HG02763 (cell line): ENCODE results near the gene SCN4A.

Experiments
- ATAC-seq: cut with Tn5 transposase; IDR thresholded peaks from one replicate; pipeline ENCODE4 v1.9.1; 2021; ENCODE audit warnings: mild to moderate bottlenecking, moderate library complexity; ENCODE audit not compliant: unreplicated experiment

Gene SCN4A

GRCh38 chr17:64002658-64003525, 30.2 kb upstream of the SCN4A start:
- no peak for ATAC-seq

GRCh38 chr17:64001763-64002529, 29.2 kb upstream of the SCN4A start:
- no peak for ATAC-seq

GRCh38 chr17:64001091-64001579, 28.4 kb upstream of the SCN4A start:
- ATAC-seq = no peak

- no peak for ATAC-seq
These were observed 27.2 kb upstream of the SCN4A start for GRCh38 chr17:63999680-64000531.

- no peak for ATAC-seq
These were observed 26.3 kb upstream of the SCN4A start for GRCh38 chr17:63998721-63999679.

- no peak for ATAC-seq
These were observed 25.5 kb upstream of the SCN4A start, which contains the start of gene PRR29 for GRCh38 chr17:63998050-63998720. Gene PRR29, plus strand, starts transcription at chr17:63998351. Its CDS starts 14 bp downstream, at chr17:63998365.

- ATAC-seq = no peak
These were observed 24.8 kb upstream of the SCN4A start for GRCh38 chr17:63997341-63998048.

- no peak for ATAC-seq
These were observed 23.9 kb upstream of the SCN4A start for GRCh38 chr17:63996430-63997182.

GRCh38 chr17:63995626-63996025, 22.9 kb upstream of the SCN4A start:
- no peak for ATAC-seq

- no peak for ATAC-seq
These were observed 20.8 kb upstream of the SCN4A start for GRCh38 chr17:63993368-63993985.

- no peak for ATAC-seq
These were observed 18.9 kb upstream of the SCN4A start for GRCh38 chr17:63991611-63992010.

- ATAC-seq = no peak
These were observed 17.1 kb upstream of the SCN4A start for GRCh38 chr17:63989622-63990345.

GRCh38 chr17:63988741-63989621, 16.3 kb upstream of the SCN4A start:
- ATAC-seq = no peak

- ATAC-seq = no peak
These were observed 15.4 kb upstream of the SCN4A start for GRCh38 chr17:63988127-63988478.

GRCh38 chr17:63987221-63988126, 14.8 kb upstream of the SCN4A start:
- ATAC-seq = no peak
